ENCODE measurements around the gene RANGAP1.

The RANGAP1 gene

DNA sequence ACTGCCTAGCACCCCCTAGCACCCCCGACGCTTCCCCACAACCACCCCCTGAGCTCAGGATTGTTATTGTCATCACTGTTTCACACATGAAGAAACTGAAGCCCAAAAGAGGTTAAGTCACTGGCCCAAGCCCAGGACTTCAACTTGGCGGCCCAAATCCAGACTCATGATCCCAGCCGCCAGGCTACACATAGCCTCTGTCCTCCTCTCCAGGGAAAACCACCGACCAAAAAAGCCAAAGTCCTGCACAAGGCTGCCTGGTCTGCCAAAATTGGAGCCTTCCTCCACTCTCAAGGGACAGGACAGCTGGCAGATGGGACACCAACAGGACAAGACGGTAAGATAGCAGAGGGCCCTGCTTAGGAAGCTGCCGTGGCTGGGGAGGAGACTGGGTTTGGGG, 70.1 kb downstream of the RANGAP1 start:
- no peaks in the 10 kb centered on the region for H3K9me3 Mint-ChIP-seq
- H3K4me3 Mint-ChIP-seq = no peak overlapping the region
- peaks cover 33% of the 10 kb centered on the region for H3K36me3 Mint-ChIP-seq (ENCODE audit: insufficient read depth)
- ATAC-seq (replicated peaks; ENCODE audit: extremely low read depth, poor library complexity, severe bottlenecking) = no peak
- no peaks in the 10 kb centered on the region for H3K27me3 Mint-ChIP-seq
- H3K4me1 Mint-ChIP-seq = peaks cover 10% of the 10 kb centered on the region
- H3K27ac Mint-ChIP-seq (ENCODE audit: low read depth) = no peak overlapping the region
- no peak for DNase-seq (ENCODE audit: low spot score in 2 of 2)

DNA sequence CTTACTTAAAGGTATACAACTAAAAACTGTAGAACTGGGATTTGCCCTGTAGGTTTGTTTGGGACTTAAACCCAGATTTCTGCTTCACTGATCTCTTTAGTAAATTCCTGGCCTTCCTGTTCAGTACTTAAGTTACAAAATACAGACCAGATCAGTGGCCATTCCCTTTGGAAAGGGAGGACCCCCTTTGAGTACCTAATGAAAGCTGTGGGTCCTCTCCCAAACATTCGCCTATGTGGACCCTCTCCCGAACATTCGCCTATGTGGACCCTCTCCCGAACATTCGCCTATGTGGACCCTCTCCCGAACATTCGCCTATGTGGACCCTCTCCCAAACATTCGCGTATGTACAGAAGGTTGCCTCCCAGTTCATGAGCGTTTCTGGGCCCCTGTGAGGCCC, 70.6 kb downstream of the RANGAP1 start:
- DNase-seq (ENCODE audit: low spot score in 2 of 2) (no peak), ATAC-seq (replicated peaks; ENCODE audit: extremely low read depth, poor library complexity, severe bottlenecking) (no peak)
- peaks cover 10% of the 10 kb centered on the region for H3K4me1 Mint-ChIP-seq
- H3K27ac Mint-ChIP-seq (ENCODE audit: low read depth) = no peak overlapping the region
- no peak overlapping the region for H3K4me3 Mint-ChIP-seq
- no peaks in the 10 kb centered on the region for H3K9me3 Mint-ChIP-seq
- H3K27me3 Mint-ChIP-seq = no peaks in the 10 kb centered on the region
- peaks cover 36% of the 10 kb centered on the region for H3K36me3 Mint-ChIP-seq (ENCODE audit: insufficient read depth)

GRCh38 chr22:41206719-41207118, 79.3 kb downstream of the RANGAP1 start:
- H3K27ac Mint-ChIP-seq (ENCODE audit: low read depth) = no peak overlapping the region
- peaks cover 15% of the 10 kb centered on the region for H3K27me3 Mint-ChIP-seq
- peaks cover 33% of the 10 kb centered on the region for H3K36me3 Mint-ChIP-seq (ENCODE audit: insufficient read depth)
- H3K4me1 Mint-ChIP-seq = peaks cover 29% of the 10 kb centered on the region
- DNase-seq (ENCODE audit: low spot score in 2 of 2) (no peak), ATAC-seq (replicated peaks; ENCODE audit: extremely low read depth, poor library complexity, severe bottlenecking) (no peak)
- H3K4me3 Mint-ChIP-seq = peak overlapping the region; percentile 89
- no peaks in the 10 kb centered on the region for H3K9me3 Mint-ChIP-seq

GRCh38 chr22:41204992-41205900, 80.7 kb downstream of the RANGAP1 start, which contains the start of gene L3MBTL2:
L3MBTL2 (plus strand) TSS chr22:41205312; CDS start chr22:41205363, 51 bp downstream.
- Mint-ChIP-seq H3K9me3 (no peaks in the 10 kb centered on the region), H3K36me3 (ENCODE audit: insufficient read depth) (peaks cover 26% of the 10 kb centered on the region), H3K4me3 (peak within 1 kb of the TSS; percentile 89), H3K4me1 (peaks cover 29% of the 10 kb centered on the region), H3K27me3 (peaks cover 15% of the 10 kb centered on the region), H3K27ac (ENCODE audit: low read depth) (peak within 1 kb of the TSS; percentile 87)
- peak; percentile 100 for ATAC-seq (replicated peaks; ENCODE audit: extremely low read depth, poor library complexity, severe bottlenecking)
- DNase-seq (ENCODE audit: low spot score in 2 of 2) = peak; percentile 96 to 97

GRCh38 chr22:41204066-41204465, 81.9 kb downstream of the RANGAP1 start:
- peak overlapping the region; percentile 87 for H3K27ac Mint-ChIP-seq (ENCODE audit: low read depth)
- peak overlapping the region; percentile 36 for H3K4me3 Mint-ChIP-seq
- H3K9me3 Mint-ChIP-seq = no peaks in the 10 kb centered on the region
- ATAC-seq (replicated peaks; ENCODE audit: extremely low read depth, poor library complexity, severe bottlenecking) = no peak
- no peak for DNase-seq (ENCODE audit: low spot score in 2 of 2)
- H3K4me1 Mint-ChIP-seq = peaks cover 29% of the 10 kb centered on the region
- peaks cover 17% of the 10 kb centered on the region for H3K36me3 Mint-ChIP-seq (ENCODE audit: insufficient read depth)
- peaks cover 15% of the 10 kb centered on the region for H3K27me3 Mint-ChIP-seq

DNA sequence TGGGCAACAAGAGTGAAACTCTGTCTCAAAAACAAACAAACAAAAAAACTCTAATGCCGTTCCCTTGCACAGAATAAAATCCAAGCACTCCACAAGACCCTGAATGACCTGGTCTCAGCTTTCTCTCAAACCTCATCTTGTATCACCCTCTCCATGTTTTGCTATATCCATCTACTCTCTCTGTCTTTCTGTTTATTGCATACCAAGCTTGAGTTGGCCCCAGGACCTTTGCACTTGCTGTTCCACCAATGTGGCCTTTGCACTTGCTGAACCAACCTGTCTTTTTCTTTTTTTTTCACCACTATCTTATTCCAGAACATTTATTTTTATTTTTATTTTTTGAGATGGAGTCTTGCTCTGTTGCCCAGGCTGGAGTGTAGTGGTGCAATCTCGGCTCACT, 82.9 kb downstream of the RANGAP1 start:
- DNase-seq (ENCODE audit: low spot score in 2 of 2) = no peak

DNA sequence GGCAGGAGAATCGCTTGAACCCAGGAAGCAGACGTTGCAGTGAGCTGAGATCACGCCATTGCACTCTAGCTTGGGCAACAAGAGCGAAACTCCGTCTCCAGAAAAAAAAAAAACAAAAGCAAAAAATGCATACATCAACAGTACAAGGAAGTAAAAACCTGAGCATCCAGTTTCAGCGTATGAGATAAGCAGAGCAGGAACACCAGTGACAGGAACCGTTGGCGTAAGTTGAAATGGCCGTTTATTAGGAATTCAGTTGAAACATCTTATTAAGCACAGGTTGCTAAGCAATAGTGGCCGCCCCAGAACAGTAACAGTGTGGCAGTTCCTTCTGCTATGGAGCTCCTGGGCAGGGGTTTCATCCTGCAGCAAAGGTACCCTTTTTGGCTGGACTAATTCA, 84.8 kb downstream of the RANGAP1 start:
- Mint-ChIP-seq H3K4me1 (peaks cover 27% of the 10 kb centered on the region), H3K27ac (ENCODE audit: low read depth) (no peak overlapping the region), H3K36me3 (ENCODE audit: insufficient read depth) (peaks cover 17% of the 10 kb centered on the region), H3K9me3 (no peaks in the 10 kb centered on the region), H3K4me3 (no peak overlapping the region), H3K27me3 (peaks cover 15% of the 10 kb centered on the region)
- DNase-seq (ENCODE audit: low spot score in 2 of 2) (no peak), ATAC-seq (replicated peaks; ENCODE audit: extremely low read depth, poor library complexity, severe bottlenecking) (no peak)

More for the DNA sequence above, 82.9 kb downstream of the RANGAP1 start:
- Mint-ChIP-seq H3K27me3 (peaks cover 15% of the 10 kb centered on the region), H3K27ac (ENCODE audit: low read depth) (no peak overlapping the region), H3K36me3 (ENCODE audit: insufficient read depth) (peaks cover 15% of the 10 kb centered on the region), H3K4me1 (peaks cover 34% of the 10 kb centered on the region), H3K4me3 (no peak overlapping the region), H3K9me3 (no peaks in the 10 kb centered on the region)
- no peak for ATAC-seq (replicated peaks; ENCODE audit: extremely low read depth, poor library complexity, severe bottlenecking)

GRCh38 chr22:41198027-41198580, 87.9 kb downstream of the RANGAP1 start:
- no peaks in the 10 kb centered on the region for H3K9me3 Mint-ChIP-seq
- H3K27ac Mint-ChIP-seq (ENCODE audit: low read depth) = peak overlapping the region; percentile 6
- DNase-seq (ENCODE audit: low spot score in 2 of 2) (no peak), ATAC-seq (replicated peaks; ENCODE audit: extremely low read depth, poor library complexity, severe bottlenecking) (peak; percentile 31)
- H3K36me3 Mint-ChIP-seq (ENCODE audit: insufficient read depth) = peaks cover 7% of the 10 kb centered on the region
- peaks cover 10% of the 10 kb centered on the region for H3K4me1 Mint-ChIP-seq
- H3K4me3 Mint-ChIP-seq = peak overlapping the region; percentile 77
- H3K27me3 Mint-ChIP-seq = peaks cover 4% of the 10 kb centered on the region

- Mint-ChIP-seq H3K4me1 (peaks cover 10% of the 10 kb centered on the region), H3K9me3 (no peaks in the 10 kb centered on the region), H3K4me3 (peak overlapping the region; percentile 77), H3K27me3 (no peaks in the 10 kb centered on the region), H3K36me3 (ENCODE audit: insufficient read depth) (peaks cover 7% of the 10 kb centered on the region), H3K27ac (ENCODE audit: low read depth) (peak overlapping the region; percentile 6)
- DNase-seq (ENCODE audit: low spot score in 2 of 2) (peak; percentile 59 to 63), ATAC-seq (replicated peaks; ENCODE audit: extremely low read depth, poor library complexity, severe bottlenecking) (peak; percentile 92)
Measured at GRCh38 chr22:41197038-41197972, 88.7 kb downstream of the RANGAP1 start.
